NCI-H1048 (cell line): ENCODE data around the gene TGFB2.

Source experiments
- DNase-seq: peaks from one replicate; lab custom pipeline; 2025; lab: John Stamatoyannopoulos, UW

Gene TGFB2

GRCh38 chr1:218336328-218336727 lies 8.8 kb upstream of the TGFB2 start:
- no peak for DNase-seq

GRCh38 chr1:218339267-218339831 lies 5.8 kb upstream of the TGFB2 start:
- DNase-seq: no peak

GRCh38 chr1:218341325-218341724 lies 3.8 kb upstream of the TGFB2 start:
- DNase-seq: no peak

GRCh38 chr1:218342091-218342490 lies 3.0 kb upstream of the TGFB2 start:
- DNase-seq: no peak

GRCh38 chr1:218345673-218346390 lies 696 bp downstream of the TGFB2 start:
- DNase-seq: no peak

GRCh38 chr1:218346391-218347204 lies 1.5 kb downstream of the TGFB2 start:
- no peak for DNase-seq

- DNase-seq: no peak
These were observed 2.2 kb downstream of the TGFB2 start for GRCh38 chr1:218347336-218347722.

- DNase-seq: no peak
These were observed 2.8 kb downstream of the TGFB2 start for GRCh38 chr1:218347723-218348627.

- no peak for DNase-seq
These were observed 3.5 kb downstream of the TGFB2 start for GRCh38 chr1:218348628-218349071.

- DNase-seq: no peak
These were observed 4.4 kb downstream of the TGFB2 start for GRCh38 chr1:218349348-218350034.

- no peak for DNase-seq
These were observed 4.9 kb downstream of the TGFB2 start for GRCh38 chr1:218350035-218350525.

- no peak for DNase-seq
These were observed 5.7 kb downstream of the TGFB2 start for GRCh38 chr1:218350801-218351266.

GRCh38 chr1:218351391-218352074 lies 6.4 kb downstream of the TGFB2 start:
- DNase-seq: no peak

GRCh38 chr1:218352075-218352438 lies 6.9 kb downstream of the TGFB2 start:
- no peak for DNase-seq

GRCh38 chr1:218353656-218354055 lies 8.5 kb downstream of the TGFB2 start:
- no peak for DNase-seq

- no peak for DNase-seq
These were observed 10.1 kb downstream of the TGFB2 start for GRCh38 chr1:218355278-218355677.

GRCh38 chr1:218357211-218357892 lies 12.2 kb downstream of the TGFB2 start:
- DNase-seq: no peak

- DNase-seq: no peak
These were observed 12.7 kb downstream of the TGFB2 start for GRCh38 chr1:218357893-218358232.

- no peak for DNase-seq
These were observed 16.3 kb downstream of the TGFB2 start for GRCh38 chr1:218361298-218362065.
